A673 (cell line): ENCODE results near the gene STEAP3.

Experiments used
- CTCF ChIP-seq: fragments of 300-800, 200-600 bp; sonication (generic); conservative IDR thresholded peaks from 2 replicates; pipeline ENCODE4 v1.5.1; 2017; ENCODE audit warnings: low read depth, mild to moderate bottlenecking, antibody characterized with exemption, low read length, moderate library complexity, mixed read lengths
- EZH2 ChIP-seq: fragments of 200-600 bp; sonication (generic); IDR thresholded peaks from 2 replicates; pipeline ENCODE4 v1.6.1; 2017; ENCODE audit warnings: borderline replicate concordance, low read depth, mild to moderate bottlenecking, mixed read lengths, antibody characterized with exemption, low read length; ENCODE audit not compliant: poor library complexity, severe bottlenecking

- no peak for TF ChIP-seq CTCF
- TF ChIP-seq EZH2: no peak
Measured at GRCh38 chr2:119247844-119248271, 24.2 kb downstream of the STEAP3 start.
